Immature natural killer cell (primary cell): ENCODE measurements around the gene KNG1. TPM values are rescaled to one million over a fixed set of nuclear protein-coding genes. Genes with fewer than 3 reads are reported as not detected.

Experiments used
- DNase-seq, 3 donors: peaks; one replicate each; pipeline ENCODE4 v3.0.0; 2022; ENCODE audit warnings: mixed read lengths in 1 of 3
- H3K27ac Mint-ChIP-seq, 6 donors: one replicate each; pipeline ENCODE4 v1.8.0; 2020; ENCODE audit warnings: mixed read lengths in 6 of 6, mild to moderate bottlenecking in 5 of 6, inconsistent platforms in 4 of 6, moderate library complexity in 3 of 6
- H3K27me3 Mint-ChIP-seq, 3 donors: one replicate each; pipeline ENCODE4 v1.8.0; 2020 to 2021; ENCODE audit warnings: low read depth in 3 of 3, mild to moderate bottlenecking in 3 of 3, mixed read lengths in 3 of 3, moderate library complexity in 3 of 3, inconsistent platforms in 1 of 3
- H3K36me3 Mint-ChIP-seq, 3 donors: one replicate each; pipeline ENCODE4 v1.8.0; 2020; ENCODE audit warnings: mixed read lengths in 3 of 3, inconsistent platforms in 2 of 3, mild to moderate bottlenecking in 2 of 3
- H3K4me1 Mint-ChIP-seq, 2 donors: one replicate each; pipeline ENCODE4 v1.8.0; 2020; ENCODE audit warnings: inconsistent platforms in 2 of 2, mild to moderate bottlenecking in 2 of 2, mixed read lengths in 2 of 2, moderate library complexity in 1 of 2
- H3K4me3 Mint-ChIP-seq, 5 donors: one replicate each; pipeline ENCODE4 v1.8.0; 2020; ENCODE audit warnings: mild to moderate bottlenecking in 5 of 5, mixed read lengths in 5 of 5, inconsistent platforms in 3 of 5, moderate library complexity in 3 of 5
- H3K9me3 Mint-ChIP-seq, 6 donors: one replicate each; pipeline ENCODE4 v1.8.0; 2020; ENCODE audit warnings: mild to moderate bottlenecking in 6 of 6, mixed read lengths in 6 of 6, inconsistent platforms in 4 of 6, moderate library complexity in 3 of 6
- polyA plus RNA-seq, 3 donors: library from polyadenylated mRNA; unstranded; fragments of 300-500 nt; fragmentation: Illumina TruSeq; gene quantifications; one replicate each; pipeline ENCODE4 v1.2.3, GENCODE V29; 2021

KNG1 gene
- polyA plus RNA-seq, 3 donors from 2014 or later: not detected

GRCh38 chr3:186724911-186725310 lies 7.8 kb downstream of the KNG1 start:
- no peak for DNase-seq
- peak overlapping the region in 1 of 6 donors; percentile 16 for H3K27ac Mint-ChIP-seq
- no peaks in the 10 kb centered on the region for H3K36me3 Mint-ChIP-seq
- H3K9me3 Mint-ChIP-seq: peaks cover 0 to 4% (median 0%) of the 10 kb centered on the region in 6 donors
- no peaks in the 10 kb centered on the region for H3K4me1 Mint-ChIP-seq
- no peak overlapping the region for H3K4me3 Mint-ChIP-seq
- H3K27me3 Mint-ChIP-seq: peaks cover 0 to 4% (median 3%) of the 10 kb centered on the region in 3 donors

DNA sequence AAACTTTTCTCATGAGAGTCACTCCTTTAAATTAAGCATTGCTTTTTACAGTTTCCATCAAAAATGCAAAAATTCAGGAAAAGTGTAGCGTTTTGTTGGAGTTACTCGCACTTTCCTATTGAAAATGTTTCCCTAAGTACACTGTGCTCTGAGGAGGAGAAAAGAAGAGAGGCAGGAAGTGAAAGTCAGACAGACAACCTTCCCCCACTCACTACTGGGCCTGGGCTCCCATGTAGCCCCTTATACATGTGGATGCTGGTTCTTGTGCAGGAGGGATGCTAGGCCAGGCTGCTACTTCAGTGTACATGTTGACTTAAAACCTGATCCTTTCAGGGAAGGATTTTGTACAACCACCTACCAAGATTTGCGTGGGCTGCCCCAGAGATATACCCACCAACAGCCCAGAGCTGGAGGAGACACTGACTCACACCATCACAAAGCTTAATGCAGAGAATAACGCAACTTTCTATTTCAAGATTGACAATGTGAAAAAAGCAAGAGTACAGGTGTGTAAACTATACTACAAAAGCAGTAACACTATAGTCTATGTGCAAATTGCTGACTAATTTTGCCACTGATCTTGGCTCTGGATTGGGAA lies 15.1 kb downstream of the KNG1 start:
- no peaks in the 10 kb centered on the region for H3K36me3 Mint-ChIP-seq
- DNase-seq: no peak
- H3K27ac Mint-ChIP-seq: no peak overlapping the region
- H3K9me3 Mint-ChIP-seq: no peaks in the 10 kb centered on the region
- H3K4me1 Mint-ChIP-seq: no peaks in the 10 kb centered on the region
- H3K27me3 Mint-ChIP-seq: peaks cover 0 to 7% (median 5%) of the 10 kb centered on the region in 3 donors
- H3K4me3 Mint-ChIP-seq: no peak overlapping the region

DNA sequence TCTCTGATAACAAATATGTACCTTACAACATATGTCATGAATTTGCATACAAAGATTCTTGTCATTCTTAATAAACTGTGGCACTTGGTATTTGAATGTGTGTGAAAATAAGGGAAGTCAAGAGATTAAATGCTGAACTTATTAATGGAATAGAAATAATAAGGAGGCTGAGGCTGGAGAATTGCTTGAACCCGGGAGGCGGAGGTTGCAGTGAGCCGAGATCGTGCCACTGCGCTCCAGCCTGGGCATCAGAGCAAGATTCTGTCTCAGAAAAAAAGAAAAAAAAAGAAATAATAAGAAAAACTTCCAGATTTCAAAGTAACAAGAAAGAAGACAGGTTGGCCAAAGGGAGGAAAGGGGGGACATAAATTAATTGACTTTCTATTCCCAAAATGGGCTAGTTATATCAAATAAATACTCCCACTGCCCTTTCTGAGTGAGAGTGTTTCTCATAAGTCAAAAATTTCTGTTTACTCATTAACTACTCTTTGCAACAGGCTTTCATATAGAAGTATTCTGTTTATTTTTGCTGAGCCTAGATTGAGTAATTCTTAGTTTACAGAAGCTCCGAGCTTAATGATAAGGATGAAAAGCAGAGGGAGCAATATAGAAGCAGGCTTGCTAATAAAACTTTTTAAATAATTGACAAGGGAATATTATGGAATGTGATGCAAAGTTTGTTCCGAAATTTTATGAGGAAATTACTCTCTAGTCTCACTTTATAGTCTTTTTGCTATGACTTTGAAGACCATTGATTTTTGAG lies 25.6 kb downstream of the KNG1 start:
- peaks cover 0 to 5% (median 0%) of the 10 kb centered on the region in 3 donors for H3K27me3 Mint-ChIP-seq

GRCh38 chr3:186743666-186744065 lies 26.5 kb downstream of the KNG1 start:
- H3K36me3 Mint-ChIP-seq: peaks cover 11 to 23% (median 18%) of the 10 kb centered on the region in 3 donors
- no peak overlapping the region for H3K4me3 Mint-ChIP-seq
- peaks cover 6 to 8% of the 10 kb centered on the region in 2 donors for H3K4me1 Mint-ChIP-seq
- DNase-seq: no peak
- H3K27me3 Mint-ChIP-seq: peaks cover 0 to 5% (median 0%) of the 10 kb centered on the region in 3 donors
- H3K9me3 Mint-ChIP-seq: no peaks in the 10 kb centered on the region
- H3K27ac Mint-ChIP-seq: no peak overlapping the region

More for the DNA sequence above, 25.6 kb downstream of the KNG1 start:
- Mint-ChIP-seq H3K4me3 (no peak overlapping the region), H3K9me3 (no peaks in the 10 kb centered on the region), H3K27ac (no peak overlapping the region), H3K36me3 (peaks cover 11 to 19% (median 15%) of the 10 kb centered on the region in 3 donors), H3K4me1 (peaks cover 6 to 8% of the 10 kb centered on the region in 2 donors)
- no peak for DNase-seq

GRCh38 chr3:186746008-186746407 lies 28.8 kb downstream of the KNG1 start:
- Mint-ChIP-seq H3K4me3 (peak overlapping the region in 4 of 5 donors; percentile 14 to 56 (median 44)), H3K4me1 (peaks cover 6 to 8% of the 10 kb centered on the region in 2 donors), H3K36me3 (peaks cover 11 to 17% (median 14%) of the 10 kb centered on the region in 3 donors), H3K27me3 (peaks cover 0 to 5% (median 0%) of the 10 kb centered on the region in 3 donors), H3K9me3 (no peaks in the 10 kb centered on the region), H3K27ac (peak overlapping the region in 2 of 6 donors; percentile 49 to 65)
- DNase-seq: peak in 1 of 3 donors; percentile 13

- peaks cover 5 to 6% of the 10 kb centered on the region in 2 donors for H3K4me1 Mint-ChIP-seq
- H3K9me3 Mint-ChIP-seq: no peaks in the 10 kb centered on the region
- peaks cover 0 to 4% (median under 1%) of the 10 kb centered on the region in 3 donors for H3K27me3 Mint-ChIP-seq
- no peak overlapping the region for H3K27ac Mint-ChIP-seq
- DNase-seq: no peak
- peaks cover 0 to 6% (median 4%) of the 10 kb centered on the region in 3 donors for H3K36me3 Mint-ChIP-seq
- H3K4me3 Mint-ChIP-seq: no peak overlapping the region
Measured at GRCh38 chr3:186750316-186750715, 33.2 kb downstream of the KNG1 start.

GRCh38 chr3:186751480-186751879 lies 34.3 kb downstream of the KNG1 start:
- Mint-ChIP-seq H3K9me3 (no peaks in the 10 kb centered on the region), H3K4me1 (no peaks in the 10 kb centered on the region), H3K4me3 (no peak overlapping the region), H3K27ac (no peak overlapping the region), H3K36me3 (peaks cover 0 to 6% (median 4%) of the 10 kb centered on the region in 3 donors), H3K27me3 (peaks cover 0 to 3% (median 2%) of the 10 kb centered on the region in 3 donors)
- no peak for DNase-seq

DNA sequence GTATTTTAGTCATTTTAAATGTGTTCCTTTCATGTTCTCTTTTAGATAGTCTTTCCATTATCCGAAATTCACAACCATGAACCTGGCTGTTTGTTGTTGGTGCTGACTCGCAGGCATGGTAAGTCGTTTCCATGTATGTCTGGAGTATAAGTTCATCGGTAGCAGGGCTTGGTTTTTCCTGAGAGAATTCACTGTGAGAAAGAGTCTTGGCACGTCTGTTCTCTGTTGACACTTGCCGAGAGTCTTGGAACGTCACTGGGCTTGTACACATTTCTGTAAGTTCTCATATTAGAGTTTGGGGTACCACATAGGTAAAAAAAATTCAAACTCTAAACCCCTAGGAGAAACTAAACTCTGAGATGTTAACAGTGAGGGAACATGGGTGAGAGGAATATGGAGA lies 36.8 kb downstream of the KNG1 start:
- Mint-ChIP-seq H3K9me3 (no peaks in the 10 kb centered on the region), H3K36me3 (no peaks in the 10 kb centered on the region), H3K4me1 (no peaks in the 10 kb centered on the region)

DNA sequence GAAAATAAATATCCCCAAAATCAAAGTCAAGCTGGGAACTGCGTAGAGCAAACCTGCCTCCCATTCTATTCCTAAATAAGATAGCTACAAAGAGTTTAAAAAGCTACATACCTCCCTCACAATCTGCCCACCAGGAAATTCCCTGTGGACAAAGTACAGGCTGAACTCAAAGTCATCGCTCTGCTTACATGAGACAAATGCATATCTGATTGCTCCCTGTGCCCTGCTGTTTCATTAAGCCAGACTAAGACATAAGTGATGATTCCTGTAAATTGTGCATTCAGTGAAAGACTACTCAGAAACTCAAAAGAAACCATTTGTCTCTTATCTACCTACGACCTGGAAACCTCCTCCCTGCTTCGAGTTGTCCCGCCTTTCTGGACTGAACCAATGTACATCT lies 37.7 kb downstream of the KNG1 start:
- DNase-seq: no peak
- Mint-ChIP-seq H3K4me3 (no peak overlapping the region), H3K27me3 (peaks cover 0 to 5% (median 2%) of the 10 kb centered on the region in 3 donors), H3K9me3 (peaks cover 0 to 1% (median 0%) of the 10 kb centered on the region in 6 donors), H3K27ac (no peak overlapping the region), H3K36me3 (peaks cover 0 to 3% (median 0%) of the 10 kb centered on the region in 3 donors), H3K4me1 (no peaks in the 10 kb centered on the region)

More for the DNA sequence above, 36.8 kb downstream of the KNG1 start:
- Mint-ChIP-seq H3K27ac (no peak overlapping the region), H3K27me3 (peaks cover 0 to 5% (median 2%) of the 10 kb centered on the region in 3 donors), H3K4me3 (no peak overlapping the region)
- no peak for DNase-seq

GRCh38 chr3:186757214-186757613 lies 40.1 kb downstream of the KNG1 start:
- no peak overlapping the region for H3K27ac Mint-ChIP-seq
- H3K36me3 Mint-ChIP-seq: peaks cover 0 to 7% (median 3%) of the 10 kb centered on the region in 3 donors
- H3K4me3 Mint-ChIP-seq: no peak overlapping the region
- DNase-seq: no peak
- no peaks in the 10 kb centered on the region for H3K4me1 Mint-ChIP-seq
- H3K9me3 Mint-ChIP-seq: peaks cover 0 to 1% (median 0%) of the 10 kb centered on the region in 6 donors
- H3K27me3 Mint-ChIP-seq: peaks cover 0 to 3% (median 2%) of the 10 kb centered on the region in 3 donors

- Mint-ChIP-seq H3K27ac (no peak overlapping the region), H3K4me1 (no peaks in the 10 kb centered on the region), H3K27me3 (peaks cover 0 to 3% (median 2%) of the 10 kb centered on the region in 3 donors), H3K36me3 (peaks cover 0 to 8% (median 4%) of the 10 kb centered on the region in 3 donors), H3K4me3 (no peak overlapping the region), H3K9me3 (peaks cover 0 to 1% (median 0%) of the 10 kb centered on the region in 6 donors)
- no peak for DNase-seq
Measured at GRCh38 chr3:186757686-186758220, 40.6 kb downstream of the KNG1 start.

DNA sequence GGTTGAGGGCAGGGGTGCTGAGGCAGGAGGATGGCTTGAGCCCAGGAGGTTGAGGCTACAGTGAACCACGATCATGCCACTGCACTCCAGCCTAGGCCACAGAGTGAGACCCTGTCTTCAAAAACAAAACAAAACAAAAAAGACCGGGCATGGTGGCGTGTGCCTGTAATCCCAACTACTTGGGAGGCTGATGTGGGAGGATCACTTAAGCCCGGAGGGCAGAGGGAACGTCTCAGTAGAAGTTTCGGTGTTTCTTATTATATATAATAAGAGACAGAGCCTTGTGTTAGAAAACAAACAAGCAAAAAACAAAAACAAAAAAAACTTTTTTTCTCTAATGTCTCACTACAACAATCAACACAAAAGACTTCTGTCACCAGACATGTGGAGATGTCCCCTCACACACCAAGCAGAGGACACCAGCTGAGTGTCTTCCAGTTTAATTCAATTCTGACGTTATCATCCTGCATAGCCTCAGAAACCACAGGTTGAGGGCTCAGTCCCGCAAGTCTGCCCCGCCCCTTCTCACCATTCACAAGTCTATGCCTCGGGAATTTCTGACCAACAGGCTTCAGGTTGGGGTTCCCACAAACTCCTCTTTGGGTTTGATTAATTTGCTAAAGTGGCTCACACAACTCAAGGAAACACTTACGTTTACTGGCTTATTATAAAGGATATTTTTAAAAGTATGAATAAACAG lies 42.2 kb downstream of the KNG1 start:
- DNase-seq: no peak
- H3K4me3 Mint-ChIP-seq: no peak overlapping the region
- no peaks in the 10 kb centered on the region for H3K4me1 Mint-ChIP-seq
- H3K9me3 Mint-ChIP-seq: peaks cover 0 to 1% (median 0%) of the 10 kb centered on the region in 6 donors
- peaks cover 0 to 3% (median 2%) of the 10 kb centered on the region in 3 donors for H3K27me3 Mint-ChIP-seq
- H3K27ac Mint-ChIP-seq: no peak overlapping the region
- H3K36me3 Mint-ChIP-seq: peaks cover 0 to 8% (median 4%) of the 10 kb centered on the region in 3 donors

DNA sequence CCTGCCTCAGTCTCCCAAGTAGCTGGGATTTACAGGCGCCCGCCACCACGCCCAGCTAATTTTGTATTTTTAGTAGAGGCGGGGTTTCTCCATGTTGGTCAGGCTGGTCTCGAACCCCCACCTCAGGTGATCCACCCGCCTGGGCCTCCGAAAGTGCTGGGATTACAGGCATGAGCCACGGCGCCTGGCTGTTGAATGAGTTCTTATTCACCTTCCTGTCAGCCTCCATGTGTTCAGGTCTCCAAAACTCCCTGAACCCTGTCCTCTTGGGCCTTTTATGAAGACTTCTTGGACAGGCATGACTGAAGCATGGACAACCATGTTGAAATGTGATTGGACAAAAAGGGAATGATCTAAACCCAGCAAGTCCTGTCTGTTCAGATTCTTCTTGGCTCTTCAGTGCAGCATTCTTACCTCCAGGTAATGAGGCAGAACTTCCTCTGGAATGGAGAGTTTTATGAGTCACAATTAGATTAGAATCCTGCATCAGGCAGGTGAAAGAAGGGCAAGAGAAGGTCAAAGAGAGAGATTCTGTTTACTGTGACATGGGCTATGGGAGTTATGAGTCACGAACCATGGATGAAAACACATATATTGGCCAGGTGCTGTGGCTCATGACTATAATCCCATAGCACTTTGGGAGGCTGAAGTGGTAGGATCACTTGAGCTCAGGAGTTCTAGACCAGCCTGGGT lies 43.1 kb downstream of the KNG1 start:
- no peak overlapping the region for H3K4me3 Mint-ChIP-seq
- no peak for DNase-seq
- H3K9me3 Mint-ChIP-seq: peaks cover 0 to 4% (median 0%) of the 10 kb centered on the region in 6 donors
- H3K27ac Mint-ChIP-seq: no peak overlapping the region
- H3K4me1 Mint-ChIP-seq: no peaks in the 10 kb centered on the region
- peaks cover 0 to 8% (median 7%) of the 10 kb centered on the region in 3 donors for H3K36me3 Mint-ChIP-seq
- peaks cover 0 to 3% (median 1%) of the 10 kb centered on the region in 3 donors for H3K27me3 Mint-ChIP-seq
